Stimulated activated CD4-positive, alpha-beta T cell treated with anti-CD3 and anti-CD28 coated beads, Interleukin-12 subunit alpha, Interleukin-12 subunit beta, amount 100 ng/mL, for 4 hours (primary cell): ENCODE measurements around the gene TFF1.

Source experiments
- DNase-seq: peaks from one replicate; pipeline ENCODE4 v3.0.0-alpha.2; 2020

TFF1 gene

GRCh38 chr21:42358937-42359336 is 7.4 kb downstream of the TFF1 start:
- no peak for DNase-seq

- no peak for DNase-seq
Observed at GRCh38 chr21:42358261-42358660, 8.1 kb downstream of the TFF1 start.

GRCh38 chr21:42357307-42357706 is 9.0 kb downstream of the TFF1 start:
- no peak for DNase-seq

GRCh38 chr21:42356650-42357049 is 9.7 kb downstream of the TFF1 start:
- no peak for DNase-seq

GRCh38 chr21:42356046-42356445 is 10.3 kb downstream of the TFF1 start:
- no peak for DNase-seq

GRCh38 chr21:42353623-42354022 is 12.7 kb downstream of the TFF1 start:
- no peak for DNase-seq

- no peak for DNase-seq
Observed at GRCh38 chr21:42352441-42353095, 13.8 kb downstream of the TFF1 start.

GRCh38 chr21:42351626-42352440 is 14.5 kb downstream of the TFF1 start:
- no peak for DNase-seq

GRCh38 chr21:42350927-42351426 is 15.4 kb downstream of the TFF1 start, which contains the start of gene TFF2:
Gene TFF2 (minus strand): TSS chr21:42350994. CDS start chr21:42350957, 37 bp downstream.
- no peak for DNase-seq

- no peak for DNase-seq
Observed at GRCh38 chr21:42350318-42350910, 15.9 kb downstream of the TFF1 start.

GRCh38 chr21:42349420-42350317 is 16.7 kb downstream of the TFF1 start:
- no peak for DNase-seq

- DNase-seq, result no peak
Observed at GRCh38 chr21:42348762-42349161, 17.6 kb downstream of the TFF1 start.

- DNase-seq, result no peak
Observed at GRCh38 chr21:42347601-42348327, 18.6 kb downstream of the TFF1 start.

- DNase-seq, result no peak
Observed at GRCh38 chr21:42346866-42347600, 19.3 kb downstream of the TFF1 start.

- DNase-seq, result no peak
Observed at GRCh38 chr21:42346441-42346840, 19.9 kb downstream of the TFF1 start.

- no peak for DNase-seq
Observed at GRCh38 chr21:42344631-42345030, 21.7 kb downstream of the TFF1 start.

GRCh38 chr21:42343963-42344510 is 22.3 kb downstream of the TFF1 start:
- no peak for DNase-seq

- no peak for DNase-seq
Observed at GRCh38 chr21:42343556-42343955, 22.8 kb downstream of the TFF1 start.

- no peak for DNase-seq
Observed at GRCh38 chr21:42343101-42343500, 23.2 kb downstream of the TFF1 start.

- DNase-seq, result no peak
Observed at GRCh38 chr21:42341776-42342542, 24.4 kb downstream of the TFF1 start.
